ENCODE measurements around the gene CREB5.

GRCh38 chr7:28643188-28643569, 230.9 kb downstream of the CREB5 start:
- no peak for TF ChIP-seq GTF3A (CRISPR knock-in tag; conservative IDR thresholded peaks at IDR 0.05)
- no peak for TF ChIP-seq ZNF713 (CRISPR knock-in tag; IDR thresholded peaks at IDR 0.05)
- no peak for TF ChIP-seq TCF12 (IDR thresholded peaks at IDR 0.05)
- no peak for TF ChIP-seq TCF12 (CRISPR knock-in tag; IDR thresholded peaks at IDR 0.05)
- TF ChIP-seq KLF9 (CRISPR knock-in tag; IDR thresholded peaks at IDR 0.05; ENCODE audit: low read depth): no peak
- TF ChIP-seq RFXANK (CRISPR knock-in tag; IDR thresholded peaks at IDR 0.05): no peak
- TF ChIP-seq FOXK1 (CRISPR knock-in tag; IDR thresholded peaks at IDR 0.05; ENCODE audit: borderline replicate concordance, low read depth): no peak
- no peak for TF ChIP-seq KLF11 (CRISPR knock-in tag; IDR thresholded peaks at IDR 0.05)
- no peak for TF ChIP-seq CEBPB (IDR thresholded peaks at IDR 0.05; ENCODE audit: borderline replicate concordance, low read depth, low read length)
- TF ChIP-seq MED1 (CRISPR knock-in tag; IDR thresholded peaks at IDR 0.05): no peak
- no peak for TF ChIP-seq TAF1 (CRISPR knock-in tag; IDR thresholded peaks at IDR 0.05)
